ENCODE results near the gene DGKD.

DGKD gene

DNA sequence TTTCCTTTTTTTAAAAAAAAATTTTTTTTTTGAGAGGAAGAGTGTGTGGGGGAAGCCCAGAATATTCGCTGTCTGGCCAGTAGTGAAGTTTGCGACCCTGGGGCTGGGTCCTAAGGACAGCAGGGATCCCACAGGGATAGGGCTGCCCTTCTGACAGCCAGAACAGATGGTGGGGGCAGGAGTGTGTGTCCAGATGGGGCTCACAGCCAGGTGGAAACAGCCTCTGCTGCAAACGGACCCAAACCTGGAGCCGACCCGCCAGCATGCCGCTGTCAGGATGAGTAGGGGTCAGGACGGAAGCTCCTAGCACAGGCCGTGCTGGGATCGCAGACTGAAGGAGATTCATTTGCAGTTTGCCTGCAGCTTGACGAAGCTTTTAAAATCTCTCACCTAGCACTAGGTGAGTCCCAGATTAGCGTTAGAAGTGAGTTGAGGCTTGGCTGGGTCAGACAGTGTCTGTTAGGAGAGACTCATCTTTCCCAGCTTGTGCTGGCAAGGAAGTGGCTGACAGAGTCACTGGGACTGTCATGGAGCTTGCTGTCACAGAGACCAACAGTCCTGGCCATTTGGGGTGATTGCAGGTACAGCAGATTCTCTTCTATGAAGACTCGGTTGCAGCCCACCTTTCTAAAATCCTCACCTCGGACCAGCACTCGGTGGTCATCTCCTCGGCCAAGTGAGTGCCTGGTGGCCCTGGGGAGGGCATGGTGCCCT lies 93.4 kb downstream of the DGKD start:
- DNase-seq = no peak

DNA sequence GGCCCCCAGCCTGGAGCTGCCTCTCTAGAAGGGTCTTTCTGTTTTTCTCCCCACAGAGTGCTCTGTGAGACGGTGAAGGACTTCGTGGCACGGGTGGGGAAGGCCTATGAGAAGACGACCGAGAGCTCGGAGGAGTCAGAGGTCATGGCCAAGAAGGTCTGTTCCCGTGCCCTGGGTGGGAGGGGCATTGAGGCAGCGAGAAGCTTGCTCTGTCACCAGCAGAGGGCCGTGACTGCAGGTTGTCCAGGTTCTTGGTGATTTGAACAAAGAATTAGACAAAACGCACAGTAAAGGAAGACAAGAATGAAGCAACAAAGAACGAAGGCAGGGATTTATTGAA lies 93.9 kb downstream of the DGKD start:
- no peak for DNase-seq

DNA sequence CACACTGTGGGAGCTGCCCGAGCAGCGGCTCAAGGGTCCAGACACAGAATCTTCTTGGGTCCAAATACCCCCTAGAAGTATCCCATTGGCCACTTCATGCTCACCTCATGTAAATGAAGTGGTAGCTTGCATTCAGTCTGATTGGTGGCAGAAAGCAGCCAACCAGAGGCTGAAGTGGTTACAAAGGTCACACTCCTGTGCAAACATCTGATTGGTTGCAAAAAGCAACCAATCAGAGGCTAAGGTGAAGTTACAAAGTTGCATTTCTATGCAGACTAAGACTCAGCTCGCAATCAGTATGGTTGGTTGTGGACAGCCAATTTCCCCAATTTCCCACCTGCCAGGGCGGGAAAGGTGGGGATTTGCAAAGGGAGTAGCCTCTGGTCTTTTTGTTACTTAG lies 94.3 kb downstream of the DGKD start:
- no peak for DNase-seq

DNA sequence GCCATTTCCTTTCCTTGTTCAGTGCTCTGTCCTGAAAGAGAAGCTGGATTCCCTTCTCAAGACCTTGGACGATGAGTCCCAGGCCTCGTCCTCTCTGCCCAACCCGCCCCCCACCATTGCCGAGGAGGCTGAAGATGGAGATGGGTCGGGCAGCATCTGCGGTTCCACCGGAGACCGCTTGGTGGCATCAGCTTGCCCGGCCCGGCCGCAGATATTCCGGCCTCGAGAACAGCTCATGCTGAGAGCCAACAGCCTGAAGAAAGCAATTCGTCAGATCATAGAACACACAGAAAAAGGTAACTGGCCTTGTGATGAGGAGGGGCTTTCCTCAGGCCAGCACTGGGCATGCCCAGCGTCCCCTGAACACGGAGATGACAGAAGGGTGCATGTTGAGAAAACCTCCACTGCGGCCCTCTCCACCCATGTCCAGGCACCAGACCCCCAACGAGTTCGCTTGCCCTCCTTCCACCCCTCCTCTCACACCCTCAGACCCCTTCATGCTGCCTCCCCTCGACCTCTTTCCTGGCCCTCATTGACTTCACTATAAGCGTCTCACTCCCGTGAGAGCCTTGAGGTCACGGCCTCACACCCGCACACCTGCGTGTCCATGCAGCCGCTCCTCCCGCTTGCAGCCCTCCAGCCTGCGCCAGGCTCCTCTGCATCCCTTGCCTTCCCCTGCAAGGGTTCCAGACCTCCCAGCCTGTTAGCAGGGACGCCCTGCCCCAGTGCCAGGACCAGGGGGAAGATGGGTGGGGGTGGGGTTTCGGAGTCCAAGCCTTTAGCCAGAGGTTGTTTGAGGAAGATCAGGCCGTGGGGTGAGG lies 95.0 kb downstream of the DGKD start:
- DNase-seq = no peak

DNA sequence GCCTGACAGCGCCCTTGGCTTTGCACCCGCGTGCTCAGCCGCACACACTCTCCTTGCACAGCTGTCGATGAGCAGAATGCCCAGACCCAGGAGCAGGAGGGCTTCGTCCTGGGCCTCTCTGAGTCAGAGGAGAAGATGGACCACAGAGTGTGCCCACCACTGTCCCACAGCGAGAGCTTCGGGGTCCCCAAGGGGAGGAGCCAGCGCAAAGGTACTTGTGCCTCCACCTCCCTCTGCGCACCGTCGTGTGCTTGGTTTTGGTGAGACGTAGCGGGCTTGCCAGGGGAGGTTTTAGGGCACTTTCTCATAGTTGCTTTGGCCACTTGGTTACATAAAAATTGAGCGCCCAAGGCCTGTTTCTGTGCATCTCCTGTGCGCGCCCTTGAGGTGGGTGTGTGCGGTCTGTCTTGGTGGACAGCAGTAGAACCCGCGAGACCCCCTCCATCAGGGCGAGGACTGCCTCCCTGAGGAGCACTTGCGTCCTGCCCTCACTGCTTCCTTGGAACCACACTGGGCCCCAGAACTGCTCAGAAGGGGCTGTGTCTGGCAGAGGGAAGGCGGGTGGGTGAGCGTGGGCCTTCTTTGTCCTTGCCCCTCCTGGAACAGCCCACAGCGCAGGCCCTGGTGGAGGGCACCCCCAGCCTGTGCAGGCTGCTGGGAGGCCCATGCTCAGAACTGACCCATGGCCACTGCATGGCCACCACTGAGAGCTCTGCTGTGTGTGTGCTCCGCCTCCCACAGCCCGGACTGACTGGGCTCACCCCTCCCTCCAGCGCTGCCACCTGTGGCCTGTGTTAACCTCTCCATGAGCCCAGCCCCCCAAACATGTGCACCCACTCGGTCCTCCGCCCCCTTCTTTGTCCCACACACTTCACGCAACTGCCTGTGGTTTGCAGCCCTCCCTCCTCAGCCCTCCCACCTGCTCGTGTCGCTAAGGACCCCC lies 95.9 kb downstream of the DGKD start:
- DNase-seq = no peak

DNA sequence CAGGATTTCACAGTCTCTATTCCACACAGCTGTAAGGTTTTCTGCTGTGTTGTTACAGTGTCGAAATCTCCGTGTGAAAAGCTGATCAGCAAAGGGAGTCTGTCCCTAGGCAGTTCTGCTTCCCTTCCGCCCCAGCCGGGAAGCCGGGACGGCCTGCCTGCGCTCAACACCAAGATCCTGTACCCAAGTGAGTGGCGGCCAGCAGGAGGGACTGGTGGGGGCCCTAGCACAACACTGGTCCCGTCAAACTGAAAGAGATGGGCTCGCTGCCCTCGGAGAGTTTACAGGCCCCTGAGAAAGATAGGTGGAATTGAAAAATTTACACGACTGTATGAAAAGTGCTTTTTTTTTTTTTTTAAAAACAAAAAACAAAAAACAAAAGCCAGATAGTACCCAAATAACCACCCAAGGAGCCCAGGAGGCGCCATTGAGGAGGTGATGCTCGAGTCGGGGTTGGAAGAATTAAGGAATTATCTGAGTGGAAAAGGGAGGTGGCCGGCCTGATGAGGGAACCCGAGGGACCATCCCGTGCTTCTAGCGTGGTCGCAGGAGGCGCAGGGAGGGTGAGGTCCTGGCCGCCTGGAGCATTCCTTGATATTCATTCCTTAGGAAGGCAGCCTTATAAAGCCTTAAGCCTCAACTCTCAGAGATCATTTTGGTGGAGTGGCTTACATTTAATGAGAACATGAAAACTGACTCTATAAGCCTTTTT lies 96.7 kb downstream of the DGKD start:
- no peak for DNase-seq

DNA sequence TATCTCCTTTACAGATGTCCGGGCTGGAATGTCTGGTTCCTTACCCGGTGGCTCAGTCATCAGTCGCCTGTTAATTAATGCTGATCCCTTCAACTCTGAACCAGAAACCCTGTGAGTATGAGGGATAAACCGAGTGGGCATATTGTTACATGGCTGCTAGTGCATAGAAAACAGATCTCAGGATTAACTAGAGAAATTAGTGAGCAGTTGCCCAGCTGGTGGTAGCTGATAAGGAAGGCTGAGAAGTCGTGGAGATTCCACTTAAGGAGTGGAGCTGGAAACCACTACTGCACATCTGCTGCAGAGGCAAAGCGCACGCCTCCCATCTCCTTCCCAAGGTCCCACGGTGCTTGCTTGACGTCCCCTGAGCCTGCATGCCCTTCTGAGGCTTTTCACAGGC lies 97.7 kb downstream of the DGKD start:
- no peak for DNase-seq

DNA sequence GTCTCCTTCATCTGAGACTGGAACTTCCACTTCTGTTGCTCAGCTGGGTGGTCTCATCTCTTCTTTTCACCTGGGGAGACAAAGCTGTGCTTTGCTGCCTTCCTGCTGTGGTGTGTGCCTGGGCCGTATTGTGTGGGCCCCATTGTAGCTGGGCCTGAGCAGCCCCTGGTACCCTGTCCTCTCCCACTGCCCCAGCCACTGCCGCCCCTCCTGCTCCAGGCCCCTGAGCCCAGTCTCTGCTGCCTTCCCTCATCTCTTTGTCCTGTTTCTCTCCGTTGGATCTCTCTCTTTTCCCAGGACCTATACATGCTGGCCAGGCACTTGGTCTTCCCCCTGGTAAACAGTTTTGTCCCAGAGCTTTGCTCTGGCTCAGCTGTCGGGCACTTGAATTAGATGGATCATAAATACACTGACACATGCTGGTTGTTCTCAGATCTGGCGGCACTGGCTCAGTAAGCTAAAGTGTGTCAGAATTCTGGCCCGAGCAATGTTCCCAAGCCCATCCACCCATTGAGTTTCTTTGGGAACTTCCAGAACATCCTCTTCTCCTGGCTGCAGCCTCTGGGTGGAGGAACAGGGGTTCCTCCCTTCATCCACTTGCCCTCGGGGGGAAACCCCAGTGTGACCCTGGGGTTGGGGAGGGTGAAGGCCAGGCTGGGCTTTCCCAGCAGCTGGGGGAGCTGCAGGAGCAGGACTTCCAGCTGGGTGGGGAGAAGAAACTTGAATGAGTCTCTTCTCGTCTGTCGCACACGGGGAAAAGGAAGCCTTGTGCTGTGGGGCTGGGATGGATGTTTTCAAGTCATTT lies 99.0 kb downstream of the DGKD start:
- no peak for DNase-seq

DNA sequence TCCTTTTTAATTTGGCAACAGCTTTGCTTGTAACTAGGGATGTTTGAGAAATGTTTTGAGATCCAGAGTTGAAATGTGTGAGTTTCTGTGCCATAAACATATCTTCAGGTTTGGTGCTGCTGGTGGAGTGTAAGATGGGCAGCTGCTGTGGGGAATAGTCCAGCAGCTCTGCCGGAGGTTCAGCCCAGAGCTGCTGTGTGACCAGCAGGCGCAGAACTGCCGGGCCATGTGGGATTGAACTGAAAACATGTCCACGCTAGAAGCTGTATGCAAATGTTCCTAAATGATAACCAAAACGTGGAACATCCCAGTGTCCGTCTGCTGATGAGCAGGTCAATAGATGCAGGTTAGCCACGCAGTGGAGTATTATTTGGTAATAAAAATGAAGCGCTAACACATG lies 99.6 kb downstream of the DGKD start:
- DNase-seq = no peak

DNA sequence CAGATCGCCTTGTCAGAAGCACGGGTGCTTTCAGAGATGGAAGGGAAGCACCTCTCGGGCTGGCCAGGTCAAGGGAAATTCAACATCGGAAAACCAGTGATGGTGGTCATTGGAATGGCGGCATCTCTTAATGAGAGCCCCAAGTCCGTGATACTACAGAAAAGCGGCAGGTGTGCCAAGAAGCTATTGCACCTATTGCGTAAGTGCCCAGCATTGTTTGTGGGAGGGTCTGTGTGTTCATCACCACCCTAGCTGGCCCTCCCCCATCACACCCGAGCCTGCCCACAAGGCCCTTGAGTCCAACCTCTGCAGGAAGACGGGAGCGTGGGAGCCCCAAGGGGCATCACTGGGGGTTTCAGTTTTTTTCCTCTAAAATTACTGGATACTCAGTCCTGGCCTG lies 100.7 kb downstream of the DGKD start:
- no peak for DNase-seq

DNA sequence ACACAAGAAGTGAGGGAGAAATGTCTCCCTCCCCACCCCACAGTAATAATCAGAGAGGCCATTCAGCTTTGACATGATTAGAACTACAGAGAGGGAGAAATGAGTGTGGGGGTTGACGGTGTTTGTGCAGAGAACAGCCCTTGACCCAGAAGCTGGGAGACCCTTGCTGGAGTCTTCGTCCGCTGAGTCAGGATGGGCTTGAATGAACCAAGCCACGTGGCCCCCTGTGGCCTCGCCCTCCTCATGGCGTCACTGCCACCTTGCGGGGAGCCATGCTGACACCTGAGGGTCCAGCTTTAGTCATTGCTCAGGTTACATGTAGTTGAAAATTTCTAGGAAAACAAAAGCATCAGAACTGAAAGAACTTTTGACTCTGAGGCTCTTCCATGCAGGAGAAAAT lies 101.2 kb downstream of the DGKD start:
- DNase-seq = no peak

DNA sequence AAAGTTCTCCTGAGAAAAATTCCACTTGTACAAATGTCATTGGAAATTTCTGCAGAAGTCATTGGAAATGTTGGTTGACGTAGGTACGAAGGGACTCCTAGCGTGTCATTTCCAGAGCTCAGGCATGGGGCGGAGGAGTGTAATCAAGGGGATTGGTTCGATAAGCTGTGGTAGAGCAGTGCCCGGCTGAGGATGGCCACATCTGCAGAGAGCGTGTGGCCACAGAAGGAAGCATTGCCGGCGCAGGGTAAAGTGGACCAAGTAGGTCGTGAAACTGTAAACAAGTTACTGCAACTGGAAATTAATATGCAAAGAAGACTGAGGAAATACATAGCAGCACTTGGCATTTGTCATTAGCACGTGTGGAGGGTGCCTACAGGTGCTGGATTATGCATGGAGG lies 101.8 kb downstream of the DGKD start:
- no peak for DNase-seq

DNA sequence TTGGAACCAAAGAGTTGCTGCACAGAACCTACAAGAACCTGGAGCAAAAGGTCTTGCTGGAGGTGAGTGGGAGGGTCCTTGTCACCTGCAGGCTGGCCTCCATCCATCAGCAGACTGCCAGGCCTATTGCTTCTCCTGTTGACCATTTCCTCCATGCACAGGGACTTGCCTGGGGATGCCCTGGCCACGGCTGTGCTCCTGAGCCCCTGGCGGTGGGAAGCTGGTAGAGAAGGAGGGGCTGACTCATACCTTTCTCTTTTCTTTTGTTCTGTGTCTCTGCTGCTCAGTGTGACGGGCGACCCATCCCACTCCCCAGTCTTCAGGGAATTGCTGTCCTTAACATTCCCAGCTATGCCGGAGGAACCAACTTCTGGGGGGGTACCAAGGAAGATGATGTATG lies 102.6 kb downstream of the DGKD start:
- no peak for DNase-seq

DNA sequence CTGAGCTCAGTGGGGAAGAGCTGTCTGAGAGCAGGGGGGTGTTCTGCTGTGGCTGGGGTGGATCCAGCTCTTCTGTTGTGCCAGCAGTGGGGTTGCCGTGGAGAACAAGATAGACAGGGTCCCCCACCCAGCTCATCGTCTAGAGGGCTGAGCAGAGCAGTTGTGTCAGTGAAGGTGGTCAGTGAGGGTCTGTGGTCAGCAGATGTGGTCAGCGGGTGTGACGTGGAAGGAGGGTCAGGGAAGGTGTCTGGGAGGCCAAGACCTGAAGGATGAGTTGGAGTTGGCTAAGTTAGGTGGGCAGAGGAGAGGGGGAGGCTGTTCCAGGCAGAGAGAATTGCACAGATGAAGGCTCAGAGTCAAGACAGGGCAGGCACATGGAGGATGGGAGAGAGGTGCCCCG lies 103.1 kb downstream of the DGKD start:
- DNase-seq = no peak

DNA sequence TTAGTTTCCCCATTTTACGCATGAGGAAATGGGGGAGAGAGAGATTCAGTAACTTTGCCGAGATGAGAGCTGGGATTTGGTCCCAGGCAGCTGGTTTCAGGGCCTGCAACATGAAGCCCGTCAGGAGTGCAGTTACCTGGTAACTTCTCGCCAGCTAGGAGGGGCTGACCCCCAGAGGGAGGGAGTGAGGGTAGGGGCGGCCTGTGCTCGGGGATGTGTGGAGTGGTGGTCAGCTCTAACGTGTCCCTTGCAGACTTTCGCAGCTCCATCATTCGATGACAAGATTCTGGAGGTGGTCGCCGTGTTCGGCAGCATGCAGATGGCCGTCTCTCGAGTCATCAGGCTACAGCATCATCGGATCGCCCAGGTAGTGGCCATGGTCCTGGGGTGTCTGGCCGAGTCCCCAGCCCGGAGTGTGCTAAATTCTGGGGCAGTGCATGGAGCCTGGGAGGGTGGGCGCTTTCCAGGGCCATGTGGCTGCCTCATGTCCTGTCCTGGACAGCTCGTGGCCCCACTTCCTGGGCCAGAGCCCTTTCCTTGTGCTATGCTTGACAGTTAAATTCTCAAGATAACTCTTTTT lies 103.8 kb downstream of the DGKD start:
- no peak for DNase-seq

DNA sequence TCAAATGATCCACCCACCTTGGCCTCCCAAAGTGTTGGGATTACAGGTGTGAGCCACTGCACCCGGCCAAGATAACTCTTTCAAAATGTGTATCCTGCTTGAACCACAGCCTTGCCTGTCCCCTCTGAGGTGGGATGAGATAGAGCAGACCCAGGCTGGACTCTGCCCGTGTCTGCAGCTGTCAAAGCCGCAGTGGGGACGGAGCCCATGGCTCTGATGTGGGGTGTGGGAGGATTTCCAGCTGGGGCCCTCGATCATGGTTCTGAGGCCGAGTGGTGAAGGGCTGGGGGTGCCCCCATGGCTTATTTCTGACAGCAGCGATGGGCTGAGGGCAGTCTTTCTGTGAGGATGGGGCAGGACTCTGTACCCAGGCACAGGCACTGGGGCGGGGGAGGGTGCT lies 104.5 kb downstream of the DGKD start:
- no peak for DNase-seq

DNA sequence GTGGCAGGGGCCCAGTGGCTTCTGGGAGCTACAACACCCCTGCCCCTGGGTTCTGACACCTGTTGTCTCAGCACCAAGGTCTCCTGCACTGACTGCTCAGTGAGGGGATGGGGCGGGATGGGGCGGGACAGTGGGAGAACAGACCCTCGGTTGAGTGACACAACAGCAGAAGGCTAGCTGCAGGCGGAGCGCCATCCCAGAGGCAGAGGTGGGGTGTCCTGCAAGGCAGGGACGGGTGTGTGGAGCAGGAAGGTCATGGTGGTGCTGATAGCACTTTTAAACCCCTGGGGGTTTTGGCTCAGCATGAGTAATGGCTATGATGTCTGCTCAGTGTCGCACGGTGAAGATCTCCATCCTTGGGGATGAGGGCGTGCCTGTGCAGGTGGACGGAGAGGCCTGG lies 105.1 kb downstream of the DGKD start:
- no peak for DNase-seq

DNA sequence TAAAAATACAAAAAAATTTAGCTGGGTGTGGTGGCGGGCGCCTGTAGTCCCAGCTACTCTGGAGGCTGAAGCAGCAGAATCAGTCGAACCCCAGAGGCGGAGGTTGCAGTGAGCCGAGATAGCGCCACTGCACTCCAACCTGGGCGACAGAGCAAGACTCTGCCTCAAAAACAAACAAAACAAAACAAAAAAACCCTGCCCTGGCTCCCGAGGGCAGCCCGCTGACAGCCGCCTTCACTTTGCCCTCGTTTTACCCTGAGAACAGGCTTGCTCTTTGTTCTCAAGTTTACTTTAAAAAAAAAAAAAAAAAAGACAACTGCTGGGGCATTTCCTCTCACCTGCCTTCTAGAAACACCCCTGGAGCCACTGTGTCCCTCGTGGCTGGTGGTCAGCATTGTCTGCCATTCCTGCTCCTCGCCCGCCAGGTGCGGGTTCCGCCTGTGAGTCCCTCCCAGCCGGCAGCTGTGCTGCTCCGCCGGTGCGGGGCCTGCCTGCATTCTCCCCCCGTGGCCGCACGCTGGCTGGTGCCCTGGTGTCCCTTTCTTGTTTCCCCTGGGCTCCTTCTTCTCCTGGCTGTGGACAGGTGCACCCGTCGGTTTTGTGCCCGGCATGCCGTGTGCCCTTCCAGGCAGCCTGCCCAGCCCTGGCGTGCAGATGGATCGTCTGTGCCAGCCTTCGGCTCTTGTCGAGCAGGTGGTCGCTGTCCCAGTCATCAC lies 106.6 kb downstream of the DGKD start:
- no peak for DNase-seq

DNA sequence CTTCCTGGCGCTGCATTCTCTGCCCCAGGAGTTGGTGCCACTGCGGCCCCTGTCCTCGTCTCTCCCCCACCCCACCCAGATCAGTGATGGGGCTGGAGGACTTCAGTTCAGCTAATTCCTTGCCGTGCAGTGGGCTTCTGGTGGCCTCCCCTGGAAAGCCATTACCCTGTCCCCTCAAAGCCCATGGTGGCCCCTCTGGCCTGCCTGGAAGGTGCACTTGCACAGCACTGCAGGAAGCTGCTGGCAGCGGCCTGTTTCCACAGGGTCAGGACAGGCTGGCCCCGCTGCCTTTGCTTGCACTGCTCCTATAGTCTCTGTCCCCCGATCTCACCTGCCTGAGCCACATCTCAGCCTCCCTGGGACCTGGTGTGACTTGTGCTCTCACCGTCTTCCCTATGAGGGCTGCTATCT lies 107.2 kb downstream of the DGKD start:
- no peak for DNase-seq

DNA sequence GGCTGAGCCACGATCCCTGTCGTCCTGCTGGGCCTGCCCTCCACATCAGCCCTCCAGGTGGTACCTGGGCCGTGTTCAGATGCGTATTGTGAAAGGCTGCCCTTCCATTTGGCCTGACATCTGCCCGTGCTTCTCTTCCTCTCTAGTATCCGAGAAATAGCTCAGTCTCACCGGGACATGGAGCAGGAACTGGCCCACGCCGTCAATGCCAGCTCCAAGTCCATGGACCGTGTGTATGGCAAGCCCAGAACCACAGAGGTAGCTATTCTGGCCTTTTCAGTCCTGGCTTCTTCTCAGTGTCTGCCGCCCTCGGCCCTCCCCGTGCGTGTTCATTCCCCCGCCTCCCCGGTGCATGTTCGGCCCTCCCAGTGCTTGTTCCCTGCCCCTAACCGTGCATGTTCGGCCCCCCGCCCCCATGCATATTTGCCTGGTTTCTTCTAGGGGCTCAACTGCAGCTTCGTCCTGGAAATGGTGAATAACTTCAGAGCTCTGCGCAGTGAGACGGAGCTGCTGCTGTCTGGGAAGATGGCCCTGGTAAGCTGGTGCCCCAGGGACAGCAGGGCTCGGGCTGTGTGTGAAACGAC lies 108.0 kb downstream of the DGKD start:
- DNase-seq = no peak
